HEK293T (cell line): ENCODE results near the gene SORBS2.

Experiments used
- BHLHE40 ChIP-seq: fragments of 450-650 bp; IDR thresholded peaks from 2 replicates; pipeline ENCODE4 v1.6.1; 2016; ENCODE audit warnings: mild to moderate bottlenecking, moderate library complexity, borderline replicate concordance
- CTBP1 ChIP-seq: fragments of 450-650 bp; IDR thresholded peaks from 2 replicates; pipeline ENCODE4 v1.6.1; 2016; ENCODE audit warnings: borderline replicate concordance
- NFRKB ChIP-seq: fragments of 450-650 bp; IDR thresholded peaks from 2 replicates; pipeline ENCODE4 v1.6.1; 2016; ENCODE audit warnings: mild to moderate bottlenecking, moderate library complexity
- TARDBP ChIP-seq: fragments of 450-650 bp; IDR thresholded peaks from 2 replicates; pipeline ENCODE4 v1.6.1; 2016
- ZNF384 ChIP-seq: fragments of 450-650 bp; IDR thresholded peaks from 2 replicates; pipeline ENCODE4 v1.6.1; 2016

- TF ChIP-seq TARDBP (no peak), NFRKB (no peak), BHLHE40 (no peak), CTBP1 (no peak), ZNF384 (no peak)
These were observed 126.2 kb downstream of the SORBS2 start for GRCh38 chr4:185685804-185686203.
